GM21515 (cell line): ENCODE data around the gene RPS6KB2.
"Not testable (repeated sequence)": the region's sequence is repeated elsewhere in the genome, so short reads cannot be mapped to it uniquely, and the experiment has no call there.

Experiments
- ATAC-seq: cut with Tn5 transposase; IDR thresholded peaks from one replicate; pipeline ENCODE4 v1.9.1; 2021; ENCODE audit not compliant: unreplicated experiment

The RPS6KB2 gene

GRCh38 chr11:67465189-67465510 is 36.9 kb downstream of the RPS6KB2 start:
- no peak for ATAC-seq

DNA sequence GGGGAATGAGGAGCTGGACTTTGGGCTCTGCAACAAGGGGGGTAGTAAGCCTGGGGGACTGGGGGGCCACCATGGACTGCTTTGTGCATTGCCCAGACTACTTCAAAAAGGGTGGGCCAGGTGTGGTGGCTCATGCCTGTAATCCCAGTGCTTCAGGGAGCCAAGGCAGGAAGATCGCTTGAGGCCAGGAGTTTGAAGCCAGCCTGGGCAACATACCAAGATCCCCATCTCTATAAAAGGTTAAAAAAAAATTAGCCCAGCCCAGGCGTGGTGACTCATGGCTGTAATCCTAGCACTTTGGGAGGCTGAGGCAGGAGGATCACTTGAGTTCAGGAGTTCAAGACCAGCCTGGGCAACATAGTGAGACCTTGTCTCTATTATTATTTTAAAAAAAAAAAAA is 37.2 kb downstream of the RPS6KB2 start:
- not testable (repeated sequence) for ATAC-seq

- ATAC-seq = no peak
Measured at GRCh38 chr11:67466367-67466766, 38.1 kb downstream of the RPS6KB2 start.

GRCh38 chr11:67466962-67467771 is 38.9 kb downstream of the RPS6KB2 start:
- no peak for ATAC-seq

DNA sequence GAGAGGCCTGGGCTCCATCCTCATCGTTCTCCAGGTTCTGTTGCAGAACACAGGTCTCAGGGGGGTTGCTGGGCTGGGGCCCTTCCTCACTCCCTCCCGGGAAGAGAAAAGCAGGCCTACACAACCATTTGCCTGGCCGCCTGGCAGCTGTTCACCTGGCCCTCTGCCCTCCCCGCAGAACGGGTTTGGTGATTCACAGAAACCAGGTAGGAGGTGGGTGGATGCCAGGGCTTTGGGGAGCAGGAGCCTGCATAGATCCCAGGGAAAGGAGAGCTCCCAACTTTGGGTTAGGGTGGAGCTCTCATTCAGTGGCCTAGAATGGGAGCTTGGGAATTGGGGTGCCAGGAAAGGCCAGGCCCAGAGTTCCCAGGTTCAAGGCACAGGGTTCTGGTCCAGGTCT is 39.8 kb downstream of the RPS6KB2 start:
- ATAC-seq = no peak

GRCh38 chr11:67468456-67468758 is 40.1 kb downstream of the RPS6KB2 start:
- no peak for ATAC-seq

DNA sequence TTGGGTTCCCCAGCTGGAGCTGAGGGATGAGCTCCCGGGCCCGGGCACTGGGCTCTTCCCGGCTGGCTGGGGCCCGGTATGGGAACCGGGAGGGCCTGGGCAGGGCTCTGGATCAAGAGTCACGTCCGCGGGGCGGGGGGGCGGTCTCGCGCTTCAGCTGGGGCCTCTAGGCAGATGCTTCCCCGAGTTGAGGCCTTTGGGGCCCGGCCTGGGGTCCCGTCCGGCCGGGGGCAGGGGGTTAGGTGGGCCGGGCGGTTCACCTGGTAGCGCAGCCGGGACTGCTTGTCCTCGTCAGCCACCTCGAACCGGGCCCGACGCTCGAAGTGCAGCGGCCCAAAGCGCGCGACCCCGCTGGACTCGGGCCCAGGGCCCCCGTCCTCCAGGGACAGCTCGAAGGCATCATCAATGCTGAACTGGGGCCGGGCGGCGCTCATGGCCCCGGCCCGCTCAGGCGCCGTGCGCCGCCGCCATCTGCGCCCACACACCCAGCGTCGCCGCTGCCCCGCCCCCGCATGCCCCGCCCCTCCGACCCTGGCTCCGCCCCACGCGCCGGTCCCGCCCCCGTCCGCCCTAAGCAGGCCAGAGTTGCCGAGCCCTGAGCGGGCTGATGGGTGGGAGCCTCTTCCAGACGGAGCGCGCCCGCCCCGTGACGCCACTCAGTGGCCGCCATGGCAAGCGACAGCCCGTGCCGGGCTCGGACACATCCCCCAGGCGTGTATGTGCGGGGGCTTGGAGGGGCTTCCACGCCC is 40.6 kb downstream of the RPS6KB2 start, which contains the start of gene TMEM134:
Gene TMEM134 (minus strand): TSS at position 493 of the 749 bp plus-strand sequence. CDS start 59 bp downstream, at position 434.
- ATAC-seq = peak; percentile 52

GRCh38 chr11:67469508-67469811 is 41.2 kb downstream of the RPS6KB2 start:
- no peak for ATAC-seq

- ATAC-seq = no peak
Measured at GRCh38 chr11:67470337-67471002, 42.2 kb downstream of the RPS6KB2 start.

- no peak for ATAC-seq
Measured at GRCh38 chr11:67472882-67473281, 44.6 kb downstream of the RPS6KB2 start.

GRCh38 chr11:67476692-67477091 is 48.4 kb downstream of the RPS6KB2 start:
- not testable (repeated sequence) for ATAC-seq

GRCh38 chr11:67477344-67478050 is 49.2 kb downstream of the RPS6KB2 start:
- ATAC-seq = not testable (repeated sequence)

- ATAC-seq = peak; percentile 2
Measured at GRCh38 chr11:67482275-67482826, 54.1 kb downstream of the RPS6KB2 start.

DNA sequence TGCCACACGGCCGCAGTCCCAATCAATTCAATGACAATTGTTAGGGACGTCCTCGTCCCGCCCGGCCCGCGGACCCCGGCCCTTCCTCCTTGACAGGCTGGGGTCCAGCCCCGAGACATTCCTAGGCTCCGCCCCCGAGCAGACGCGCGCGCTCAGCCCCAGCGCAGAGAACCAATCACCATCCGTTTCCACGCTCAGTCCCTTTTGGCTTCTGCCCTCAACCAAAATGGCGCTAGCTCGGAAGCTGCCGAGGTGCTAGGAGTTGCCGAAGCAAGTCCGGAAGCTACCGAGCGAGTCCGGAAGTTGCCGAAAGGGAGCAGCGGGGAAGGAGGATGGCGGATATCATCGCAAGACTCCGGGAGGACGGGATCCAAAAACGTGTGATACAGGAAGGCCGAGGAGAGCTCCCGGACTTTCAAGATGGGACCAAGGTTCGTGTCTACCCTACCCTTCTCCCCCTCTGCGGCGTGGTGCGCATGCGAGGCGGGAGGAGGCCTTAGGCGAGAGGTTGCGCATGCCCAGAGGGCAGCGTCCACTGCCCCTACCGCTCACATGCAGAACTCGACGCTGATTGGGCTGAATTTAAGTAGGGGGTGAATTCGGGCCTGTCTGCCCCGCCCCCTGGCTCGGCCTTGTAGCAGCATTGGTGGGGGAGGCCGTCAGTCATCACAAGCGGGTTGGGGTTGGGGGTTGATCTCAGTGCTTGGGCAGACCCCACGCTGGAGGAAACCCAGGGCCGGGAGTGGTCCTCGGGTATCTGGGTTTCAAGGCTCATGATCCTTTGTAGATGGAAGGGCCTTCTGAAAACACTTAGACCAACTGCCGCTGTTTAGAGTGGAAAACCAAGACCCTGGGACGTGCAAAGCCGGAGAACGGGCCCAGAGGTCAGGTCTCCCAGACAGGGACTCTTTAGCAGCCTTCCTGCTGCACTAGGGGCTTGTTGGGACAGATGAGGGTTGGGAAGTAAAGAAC is 54.8 kb downstream of the RPS6KB2 start, which contains the start of gene AIP:
Gene AIP (plus strand): TSS at position 200 of the 972 bp plus-strand sequence. CDS start 133 bp downstream, at position 333.
- ATAC-seq = peak; percentile 65

GRCh38 chr11:67483831-67484665 is 55.8 kb downstream of the RPS6KB2 start:
- no peak for ATAC-seq

DNA sequence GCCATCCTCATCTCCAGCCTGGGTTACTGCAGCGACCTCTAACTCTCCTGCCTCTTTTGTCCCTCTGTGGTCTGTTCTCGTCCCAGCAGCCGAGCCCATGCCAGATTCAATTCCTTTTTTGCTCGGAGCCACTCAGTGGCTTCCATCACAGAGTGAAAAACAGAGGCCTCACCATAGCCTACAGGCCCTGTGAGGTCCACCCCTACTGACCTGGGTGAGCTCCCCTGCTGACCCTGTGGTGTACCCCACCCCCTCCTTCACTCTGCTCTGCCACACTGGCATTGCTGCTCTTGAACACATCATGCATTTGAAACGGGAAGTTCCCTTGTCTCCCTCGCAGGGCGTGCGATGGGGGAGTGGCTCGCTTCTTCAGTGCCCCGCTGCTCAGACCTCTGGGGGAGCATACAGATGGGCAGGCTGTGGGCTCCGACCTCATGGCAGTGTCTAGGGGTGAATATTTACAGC is 56.6 kb downstream of the RPS6KB2 start:
- no peak for ATAC-seq
